ENCODE results near the gene FGD2. TPM values are rescaled to one million over a fixed set of nuclear protein-coding genes. Genes with fewer than 3 reads are reported as not detected.

Gene FGD2
- total and polyA plus RNA-seq, 2 of the 8 experiments (the other 6 are each of a cell fraction or from before 2014, with no cell fraction given), result 0.12 to 0.32 TPM

- TF ChIP-seq CHD7 (IDR thresholded peaks at IDR 0.05; ENCODE audit: insufficient replicate concordance, low read length) (no peak), CHD1 (IDR thresholded peaks at IDR 0.05; ENCODE audit: low read depth, low read length) (no peak), MAX (IDR thresholded peaks at IDR 0.05) (no peak), HDAC2 (IDR thresholded peaks at IDR 0.05; ENCODE audit: borderline replicate concordance in 1 of 2, low read depth in 2 of 2, low read length in 2 of 2) (no peak), RNF2 (IDR thresholded peaks at IDR 0.05; ENCODE audit: borderline replicate concordance, low read depth, low read length, missing control alignments, poor library complexity, severe bottlenecking) (no peak), HDAC6 (IDR thresholded peaks at IDR 0.05; ENCODE audit: low read depth, low read length) (no peak), EZH2 (IDR thresholded peaks at IDR 0.05; ENCODE audit: low read depth, low read length, severe bottlenecking) (no peak), KDM4A (IDR thresholded peaks at IDR 0.05; ENCODE audit: low read depth, low read length, severe bottlenecking) (no peak), YY1 (IDR thresholded peaks at IDR 0.05; ENCODE audit: low read depth, low read length) (no peak)
Observed at GRCh38 chr6:37022135-37022863, 16.8 kb downstream of the FGD2 start (continued).

All from H1 (cell line).